ENCODE measurements around the gene EYS. TPM values are rescaled to one million over a fixed set of nuclear protein-coding genes. Genes with fewer than 3 reads are reported as not detected.
"Not testable (repeated sequence)": the region's sequence is repeated elsewhere in the genome, so short reads cannot be mapped to it uniquely, and the experiment has no call there.

EYS gene
- total and polyA plus RNA-seq, 9 of the 15 experiments (the other 6 are each of a cell fraction or from before 2014, with no cell fraction given), result 0.03 to 0.36 (median 0.10) TPM; not detected in 2

DNA sequence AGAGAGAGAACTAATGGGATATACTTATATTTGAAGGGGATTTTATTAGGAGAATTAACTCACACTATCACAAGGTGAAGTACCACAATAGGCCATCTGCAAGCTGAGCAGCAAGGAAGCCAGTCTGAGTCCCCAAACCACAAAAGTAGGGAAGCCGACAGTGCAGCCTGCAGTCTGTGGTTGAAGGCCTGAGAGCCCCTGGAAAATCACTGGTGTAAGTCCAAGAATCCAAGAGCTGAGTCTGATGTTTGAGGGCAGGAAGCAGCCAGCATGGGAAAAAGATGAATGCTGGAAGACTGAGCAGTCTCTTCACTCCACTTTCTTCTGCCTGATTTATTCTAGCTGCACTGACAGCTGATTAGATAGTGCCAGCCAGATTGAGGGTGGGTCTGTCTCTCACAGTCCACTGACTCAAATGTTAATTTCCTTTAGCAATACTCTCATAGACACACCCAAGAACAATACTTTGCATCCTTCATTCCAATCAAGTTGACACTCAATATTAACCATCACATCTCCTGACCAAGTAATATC, 1247.5 kb downstream of the EYS start (continued):
- TF ChIP-seq ZNF398 (CRISPR knock-in tag; IDR thresholded peaks at IDR 0.05), result no peak
- TF ChIP-seq ZNF639 (CRISPR knock-in tag; conservative IDR thresholded peaks at IDR 0.05 in 1 of 2, IDR thresholded peaks at IDR 0.05 in 1 of 2), result no peak
- no peak for TF ChIP-seq ZBED1 (IDR thresholded peaks at IDR 0.05)

DNA sequence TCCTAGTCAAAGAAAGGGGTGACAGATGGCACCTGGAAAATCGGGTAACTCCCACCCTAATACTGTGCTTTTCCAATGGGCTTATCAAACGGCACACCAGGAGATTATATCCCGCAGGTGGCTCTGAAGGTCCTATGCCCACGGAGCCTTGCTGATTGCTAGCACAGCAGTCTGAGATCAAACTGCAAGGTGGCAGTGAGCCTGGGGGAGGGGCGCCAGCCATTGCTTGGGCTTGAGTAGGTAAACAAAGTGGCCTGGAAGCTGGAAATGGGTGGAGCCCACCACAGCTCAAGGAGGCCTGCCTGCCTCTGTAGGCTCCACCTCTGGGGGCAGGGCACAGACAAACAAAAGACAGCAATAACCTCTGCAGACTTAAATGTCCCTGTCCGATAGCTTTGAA, 1258.9 kb downstream of the EYS start:
- H3K79me2 ChIP-seq (ENCODE audit: control insufficient read depth, insufficient read depth, low read length); H4K20me1 ChIP-seq (replicated peaks; ENCODE audit: control insufficient read depth, insufficient read depth, low read length); H3K27ac ChIP-seq (ENCODE audit: extremely low read depth, low read depth, low read length); H3K9me3 ChIP-seq (replicated peaks; ENCODE audit: control insufficient read depth, insufficient read depth, low read depth, low read length); FAIRE-seq; H3K9ac ChIP-seq (ENCODE audit: insufficient read depth in 1 of 2, low read depth in 2 of 2, low read length in 2 of 2); ATAC-seq; intact Hi-C loops (cut with micrococcal nuclease); H3K4me3 ChIP-seq; H3K9me1 ChIP-seq (ENCODE audit: control insufficient read depth, insufficient read depth, low read length); H3K27me3 ChIP-seq (ENCODE audit: control insufficient read depth in 2 of 2, insufficient read depth in 2 of 2, low read length in 2 of 2); POLR2A ChIA-PET; BruUV-seq (replicated peaks); H3K36me3 ChIP-seq (ENCODE audit: control insufficient read depth, insufficient read depth, low read length); H3K4me2 ChIP-seq (ENCODE audit: insufficient read depth, low read length); H3K4me1 ChIP-seq (replicated peaks in 1 of 2; ENCODE audit: control insufficient read depth in 2 of 2, insufficient read depth in 2 of 2, low read length in 2 of 2); CTCF ChIA-PET (ENCODE audit: low intra/inter-chr PET ratio); in situ Hi-C loops (cut with MboI); H2AFZ ChIP-seq (ENCODE audit: low read depth, low read length); DNase-seq (ENCODE audit: extremely low read depth in 1 of 4, low spot score in 3 of 4): not testable (repeated sequence)
- WGBS (ENCODE audit: insufficient coverage, low coverage, missing lambda C conversion rate), result 0% methylated on average over 6 of the region's 6 CpGs
